OCI-LY7 (cell line): ENCODE data around the gene IFI27L1.

Source experiments
- EZH2phosphoT487 ChIP-seq: fragments of 200-600 bp; sonication (generic); IDR thresholded peaks from 2 replicates; pipeline ENCODE4 v1.6.1; 2018; ENCODE audit warnings: low read depth, borderline replicate concordance, mild to moderate bottlenecking, mixed run types, antibody characterized with exemption, low read length, moderate library complexity, mixed read lengths
- TF ChIP-seq, protein P1 (sequence below): fragments of 200-600 bp; sonication (generic); conservative IDR thresholded peaks from 2 replicates; pipeline ENCODE4 v1.5.1; 2014; ENCODE audit warnings: mild to moderate bottlenecking, antibody characterized with exemption, low read length, moderate library complexity, mixed read lengths

DNA sequence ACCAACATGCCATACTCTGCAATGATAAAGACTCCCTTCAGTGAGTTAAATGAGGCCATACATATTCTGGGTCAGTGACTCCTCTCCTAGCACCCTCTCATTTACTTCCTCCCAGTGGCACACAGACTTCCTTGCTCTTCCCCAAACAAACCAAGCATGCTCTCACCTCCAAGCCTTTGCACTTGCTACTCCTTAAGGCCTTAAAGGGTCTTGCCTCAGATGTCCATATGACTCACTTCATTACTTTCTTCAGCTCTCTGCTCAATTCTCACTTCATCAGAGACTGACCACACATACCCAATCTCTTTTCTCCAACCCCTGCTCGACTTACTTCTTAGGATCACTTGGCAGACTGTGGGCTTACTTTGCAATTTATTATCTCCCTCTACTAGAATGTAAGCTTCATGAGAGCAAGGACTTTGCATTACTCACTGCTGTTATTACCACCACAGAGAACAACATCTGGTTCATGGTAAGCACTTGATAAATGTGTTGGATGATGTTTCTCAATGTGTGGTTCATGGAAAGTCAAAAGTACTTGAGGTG lies 22.9 kb upstream of the IFI27L1 start:
- TF ChIP-seq, protein P1, sequence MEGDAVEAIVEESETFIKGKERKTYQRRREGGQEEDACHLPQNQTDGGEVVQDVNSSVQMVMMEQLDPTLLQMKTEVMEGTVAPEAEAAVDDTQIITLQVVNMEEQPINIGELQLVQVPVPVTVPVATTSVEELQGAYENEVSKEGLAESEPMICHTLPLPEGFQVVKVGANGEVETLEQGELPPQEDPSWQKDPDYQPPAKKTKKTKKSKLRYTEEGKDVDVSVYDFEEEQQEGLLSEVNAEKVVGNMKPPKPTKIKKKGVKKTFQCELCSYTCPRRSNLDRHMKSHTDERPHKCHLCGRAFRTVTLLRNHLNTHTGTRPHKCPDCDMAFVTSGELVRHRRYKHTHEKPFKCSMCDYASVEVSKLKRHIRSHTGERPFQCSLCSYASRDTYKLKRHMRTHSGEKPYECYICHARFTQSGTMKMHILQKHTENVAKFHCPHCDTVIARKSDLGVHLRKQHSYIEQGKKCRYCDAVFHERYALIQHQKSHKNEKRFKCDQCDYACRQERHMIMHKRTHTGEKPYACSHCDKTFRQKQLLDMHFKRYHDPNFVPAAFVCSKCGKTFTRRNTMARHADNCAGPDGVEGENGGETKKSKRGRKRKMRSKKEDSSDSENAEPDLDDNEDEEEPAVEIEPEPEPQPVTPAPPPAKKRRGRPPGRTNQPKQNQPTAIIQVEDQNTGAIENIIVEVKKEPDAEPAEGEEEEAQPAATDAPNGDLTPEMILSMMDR, result no peak
- TF ChIP-seq EZH2phosphoT487, result no peak
